ENCODE data around the gene MICAL3.

DNA sequence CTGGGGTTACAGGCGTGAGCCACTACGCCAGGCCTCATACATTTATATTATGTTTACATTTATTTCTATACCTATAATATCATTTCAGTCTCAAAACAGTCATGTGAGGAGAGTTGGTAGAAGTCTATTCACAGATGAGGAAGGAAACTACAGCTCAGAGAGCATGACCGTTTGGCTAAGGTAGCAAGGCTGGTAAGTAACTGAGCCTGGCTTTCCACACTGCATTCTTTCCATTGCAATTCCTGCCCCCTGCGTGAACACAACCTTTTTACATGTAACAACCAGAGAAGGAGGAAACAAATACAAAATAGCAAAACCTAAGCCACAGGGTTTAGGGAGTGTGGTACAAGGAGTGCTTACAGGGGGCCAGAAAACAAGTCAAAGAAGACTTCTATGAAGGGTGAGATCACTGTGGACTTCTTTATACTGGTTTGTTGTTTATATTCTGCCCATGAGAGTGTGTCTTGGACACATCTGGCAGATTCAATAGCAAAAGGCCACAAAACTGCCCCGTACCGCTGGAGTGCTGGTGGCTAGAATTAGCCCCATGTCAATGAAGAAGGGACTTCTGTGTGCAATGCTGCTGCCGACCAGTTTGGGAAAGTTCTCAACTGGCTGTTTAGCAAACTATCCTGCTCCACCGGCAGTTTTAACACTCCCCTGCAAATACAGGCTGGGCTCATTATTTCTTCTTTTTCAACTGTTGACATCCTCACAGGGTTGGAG, 19.0 kb downstream of the MICAL3 start:
- TF ChIP-seq, protein P1, sequence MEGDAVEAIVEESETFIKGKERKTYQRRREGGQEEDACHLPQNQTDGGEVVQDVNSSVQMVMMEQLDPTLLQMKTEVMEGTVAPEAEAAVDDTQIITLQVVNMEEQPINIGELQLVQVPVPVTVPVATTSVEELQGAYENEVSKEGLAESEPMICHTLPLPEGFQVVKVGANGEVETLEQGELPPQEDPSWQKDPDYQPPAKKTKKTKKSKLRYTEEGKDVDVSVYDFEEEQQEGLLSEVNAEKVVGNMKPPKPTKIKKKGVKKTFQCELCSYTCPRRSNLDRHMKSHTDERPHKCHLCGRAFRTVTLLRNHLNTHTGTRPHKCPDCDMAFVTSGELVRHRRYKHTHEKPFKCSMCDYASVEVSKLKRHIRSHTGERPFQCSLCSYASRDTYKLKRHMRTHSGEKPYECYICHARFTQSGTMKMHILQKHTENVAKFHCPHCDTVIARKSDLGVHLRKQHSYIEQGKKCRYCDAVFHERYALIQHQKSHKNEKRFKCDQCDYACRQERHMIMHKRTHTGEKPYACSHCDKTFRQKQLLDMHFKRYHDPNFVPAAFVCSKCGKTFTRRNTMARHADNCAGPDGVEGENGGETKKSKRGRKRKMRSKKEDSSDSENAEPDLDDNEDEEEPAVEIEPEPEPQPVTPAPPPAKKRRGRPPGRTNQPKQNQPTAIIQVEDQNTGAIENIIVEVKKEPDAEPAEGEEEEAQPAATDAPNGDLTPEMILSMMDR (IDR thresholded peaks at IDR 0.05 in 4 of 5, conservative IDR thresholded peaks at IDR 0.05 in 1 of 5) = no peak
- no peak for TF ChIP-seq POLR2A (IDR thresholded peaks at IDR 0.05)
